DND-41 (cell line): Measurements from ENCODE around the gene FAM83E.

Experiments used
- EZH2 ChIP-seq: IDR thresholded peaks from 3 replicates; pipeline ENCODE4 v1.6.1; 2012; ENCODE audit warnings: borderline replicate concordance, low read depth, mild to moderate bottlenecking, moderate library complexity, low read length, inconsistent platforms; ENCODE audit not compliant: severe bottlenecking
- TF ChIP-seq, protein P1 (sequence below): IDR thresholded peaks from 2 replicates; pipeline ENCODE4 v1.5.1; 2012; ENCODE audit warnings: borderline replicate concordance, low read length, moderate library complexity, mild to moderate bottlenecking; ENCODE audit not compliant: poor library complexity, severe bottlenecking; ENCODE audit errors: extremely low read depth

DNA sequence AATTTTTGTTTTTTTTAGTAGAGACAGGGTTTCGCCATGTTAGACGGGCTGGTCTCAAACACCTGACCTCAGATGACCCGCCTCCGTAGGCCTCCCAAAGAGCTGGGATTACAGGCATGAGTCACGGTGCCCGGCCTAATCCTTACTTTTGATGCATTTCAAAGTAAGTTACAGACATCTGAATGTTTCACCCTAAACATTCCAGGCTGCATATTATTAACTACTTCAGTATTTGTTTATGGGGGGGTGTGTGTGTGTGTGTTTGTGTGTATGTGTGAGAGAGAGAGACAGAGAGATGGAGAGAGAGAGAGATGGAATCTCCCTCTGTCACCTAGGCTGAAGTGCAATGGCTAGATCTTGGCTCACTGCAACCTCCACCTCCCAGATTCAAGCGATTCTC, 49.8 kb downstream of the FAM83E start:
- TF ChIP-seq, protein P1, sequence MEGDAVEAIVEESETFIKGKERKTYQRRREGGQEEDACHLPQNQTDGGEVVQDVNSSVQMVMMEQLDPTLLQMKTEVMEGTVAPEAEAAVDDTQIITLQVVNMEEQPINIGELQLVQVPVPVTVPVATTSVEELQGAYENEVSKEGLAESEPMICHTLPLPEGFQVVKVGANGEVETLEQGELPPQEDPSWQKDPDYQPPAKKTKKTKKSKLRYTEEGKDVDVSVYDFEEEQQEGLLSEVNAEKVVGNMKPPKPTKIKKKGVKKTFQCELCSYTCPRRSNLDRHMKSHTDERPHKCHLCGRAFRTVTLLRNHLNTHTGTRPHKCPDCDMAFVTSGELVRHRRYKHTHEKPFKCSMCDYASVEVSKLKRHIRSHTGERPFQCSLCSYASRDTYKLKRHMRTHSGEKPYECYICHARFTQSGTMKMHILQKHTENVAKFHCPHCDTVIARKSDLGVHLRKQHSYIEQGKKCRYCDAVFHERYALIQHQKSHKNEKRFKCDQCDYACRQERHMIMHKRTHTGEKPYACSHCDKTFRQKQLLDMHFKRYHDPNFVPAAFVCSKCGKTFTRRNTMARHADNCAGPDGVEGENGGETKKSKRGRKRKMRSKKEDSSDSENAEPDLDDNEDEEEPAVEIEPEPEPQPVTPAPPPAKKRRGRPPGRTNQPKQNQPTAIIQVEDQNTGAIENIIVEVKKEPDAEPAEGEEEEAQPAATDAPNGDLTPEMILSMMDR: no peak
- no peak for TF ChIP-seq EZH2
